ENCODE results near the gene PAK4.
"Not testable (repeated sequence)": the region's sequence is repeated elsewhere in the genome, so short reads cannot be mapped to it uniquely, and the experiment has no call there.

Gene PAK4

GRCh38 chr19:39085392-39085791 lies 40.2 kb upstream of the PAK4 start:
- Histone ChIP-seq H3K4me1 (ENCODE audit: control insufficient read depth, insufficient read depth, low read length) (peaks cover 2% of the 10 kb centered on the region; the same call in 1 of the 2 replicates), H3K9me3 (ENCODE audit: control insufficient read depth, insufficient read depth, low read length) (no peaks in the 10 kb centered on the region), H3K27ac (ENCODE audit: low read length) (no peak overlapping the region), H3K4me3 (ENCODE audit: low read length) (no peak overlapping the region), H3K36me3 (ENCODE audit: control insufficient read depth, insufficient read depth, low read length) (no peaks in the 10 kb centered on the region), H3K27me3 (ENCODE audit: control insufficient read depth, insufficient read depth, low read length) (peaks cover 15% of the 10 kb centered on the region; the same call in 1 of the 2 replicates)
- DNase-seq (ENCODE audit: low read depth, low spot score) = no peak
- WGBS (ENCODE audit: insufficient coverage, insufficient read length) = no CpG with 5 or more reads among the region's 8 CpGs

- H3K4me3 ChIP-seq (ENCODE audit: low read length) = no peak overlapping the region
- H3K36me3 ChIP-seq (ENCODE audit: control insufficient read depth, insufficient read depth, low read length) = no peaks in the 10 kb centered on the region
- peaks cover 2% of the 10 kb centered on the region; the same call in 1 of the 2 replicates for H3K4me1 ChIP-seq (ENCODE audit: control insufficient read depth, insufficient read depth, low read length)
- WGBS (ENCODE audit: insufficient coverage, insufficient read length) = no CpG with 5 or more reads among the region's 4 CpGs
- no peaks in the 10 kb centered on the region for H3K9me3 ChIP-seq (ENCODE audit: control insufficient read depth, insufficient read depth, low read length)
- no peak for DNase-seq (ENCODE audit: low read depth, low spot score)
- H3K27ac ChIP-seq (ENCODE audit: low read length) = no peak overlapping the region
- peaks cover 15% of the 10 kb centered on the region; the same call in 1 of the 2 replicates for H3K27me3 ChIP-seq (ENCODE audit: control insufficient read depth, insufficient read depth, low read length)
Observed at GRCh38 chr19:39086386-39086785, 39.2 kb upstream of the PAK4 start.

DNA sequence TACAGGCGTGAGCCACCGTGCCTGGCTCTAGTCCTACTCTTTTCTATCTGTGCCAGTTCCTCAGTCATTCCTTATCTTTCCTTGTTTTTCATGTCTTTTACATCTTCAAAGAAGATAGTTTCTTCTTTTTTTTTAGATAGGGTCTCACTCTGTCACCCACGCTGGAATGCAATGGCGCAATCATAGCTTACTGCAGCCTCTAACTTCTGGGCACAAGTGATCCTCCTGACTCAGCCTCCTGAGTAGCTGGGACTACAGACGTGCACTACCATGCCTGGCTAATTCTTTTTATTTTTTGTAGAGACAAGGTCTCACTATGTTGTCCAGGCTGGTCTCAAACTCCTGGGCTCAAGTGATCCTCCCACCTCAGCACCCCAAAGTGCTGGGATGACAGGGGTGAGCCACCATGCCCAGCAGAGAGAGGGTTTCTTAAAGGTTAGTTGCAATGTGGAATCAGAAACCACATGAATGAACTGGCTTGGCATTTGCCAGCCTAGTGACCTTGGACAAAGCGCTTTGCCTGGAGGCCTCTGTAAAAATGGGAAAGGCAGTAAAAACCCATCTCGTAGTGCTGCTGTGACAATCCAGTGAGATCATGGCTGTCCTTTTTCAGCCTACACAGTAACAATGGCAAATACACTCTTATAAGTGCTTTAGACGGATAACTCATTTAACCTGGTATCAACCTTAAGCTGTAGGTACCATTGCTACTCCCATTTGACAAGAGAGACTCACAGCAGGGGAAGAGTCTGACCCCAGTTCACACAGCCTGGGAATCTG lies 37.5 kb upstream of the PAK4 start:
- Histone ChIP-seq H3K4me3 (ENCODE audit: low read length) (no peak overlapping the region), H3K36me3 (ENCODE audit: control insufficient read depth, insufficient read depth, low read length) (no peaks in the 10 kb centered on the region), H3K4me1 (ENCODE audit: control insufficient read depth, insufficient read depth, low read length) (peaks cover 2% of the 10 kb centered on the region; the same call in 1 of the 2 replicates), H3K9me3 (ENCODE audit: control insufficient read depth, insufficient read depth, low read length) (no peaks in the 10 kb centered on the region), H3K27me3 (ENCODE audit: control insufficient read depth, insufficient read depth, low read length) (peaks cover 13% of the 10 kb centered on the region; the same call in 1 of the 2 replicates), H3K27ac (ENCODE audit: low read length) (no peak overlapping the region)
- DNase-seq (ENCODE audit: low read depth, low spot score) = no peak
- no CpG with 5 or more reads among the region's 8 CpGs for WGBS (ENCODE audit: insufficient coverage, insufficient read length)

DNA sequence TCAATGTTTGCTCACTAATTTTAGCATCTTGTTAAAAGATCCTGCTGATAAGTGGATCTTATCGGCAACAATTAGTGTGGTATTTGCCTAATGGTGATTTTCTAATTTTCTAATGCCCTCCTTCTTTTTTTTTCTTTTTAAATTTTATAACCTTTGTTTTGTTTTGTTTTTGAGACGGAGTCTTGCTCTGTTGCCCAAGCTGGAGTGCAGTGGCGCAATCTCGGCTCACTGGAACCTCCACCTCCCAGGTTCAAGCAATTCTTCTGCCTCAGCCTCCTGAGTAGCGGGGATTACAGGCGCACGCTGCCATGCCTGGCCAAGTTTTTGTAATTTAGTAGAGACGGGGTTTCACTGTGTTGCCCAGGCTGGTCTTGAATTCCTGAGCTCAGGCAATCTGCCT lies 35.6 kb upstream of the PAK4 start:
- not testable (repeated sequence) for H3K4me3 ChIP-seq (ENCODE audit: low read length); DNase-seq (ENCODE audit: low read depth, low spot score); H3K27ac ChIP-seq (ENCODE audit: low read length); H3K4me1 ChIP-seq (ENCODE audit: control insufficient read depth, insufficient read depth, low read length); H3K9me3 ChIP-seq (ENCODE audit: control insufficient read depth, insufficient read depth, low read length); H3K27me3 ChIP-seq (ENCODE audit: control insufficient read depth, insufficient read depth, low read length); H3K36me3 ChIP-seq (ENCODE audit: control insufficient read depth, insufficient read depth, low read length)
- no CpG with 5 or more reads among the region's 8 CpGs for WGBS (ENCODE audit: insufficient coverage, insufficient read length)

GRCh38 chr19:39090881-39091280 lies 34.7 kb upstream of the PAK4 start:
- no CpG with 5 or more reads among the region's 4 CpGs for WGBS (ENCODE audit: insufficient coverage, insufficient read length)
- no peaks in the 10 kb centered on the region for H3K9me3 ChIP-seq (ENCODE audit: control insufficient read depth, insufficient read depth, low read length)
- DNase-seq (ENCODE audit: low read depth, low spot score) = no peak
- H3K4me1 ChIP-seq (ENCODE audit: control insufficient read depth, insufficient read depth, low read length) = no peaks in the 10 kb centered on the region
- H3K4me3 ChIP-seq (ENCODE audit: low read length) = no peak overlapping the region
- H3K27ac ChIP-seq (ENCODE audit: low read length) = no peak overlapping the region
- no peaks in the 10 kb centered on the region for H3K36me3 ChIP-seq (ENCODE audit: control insufficient read depth, insufficient read depth, low read length)
- no peaks in the 10 kb centered on the region for H3K27me3 ChIP-seq (ENCODE audit: control insufficient read depth, insufficient read depth, low read length)

GRCh38 chr19:39095799-39096540 lies 29.6 kb upstream of the PAK4 start:
- WGBS (ENCODE audit: insufficient coverage, insufficient read length) = no CpG with 5 or more reads among the region's 5 CpGs
- not testable (repeated sequence) for H3K9me3 ChIP-seq (ENCODE audit: control insufficient read depth, insufficient read depth, low read length); H3K36me3 ChIP-seq (ENCODE audit: control insufficient read depth, insufficient read depth, low read length)

GRCh38 chr19:39097299-39097698 lies 28.3 kb upstream of the PAK4 start:
- Histone ChIP-seq H3K4me3 (ENCODE audit: low read length) (no peak overlapping the region), H3K27ac (ENCODE audit: low read length) (no peak overlapping the region), H3K4me1 (ENCODE audit: control insufficient read depth, insufficient read depth, low read length) (no peaks in the 10 kb centered on the region), H3K27me3 (ENCODE audit: control insufficient read depth, insufficient read depth, low read length) (no peaks in the 10 kb centered on the region), H3K36me3 (ENCODE audit: control insufficient read depth, insufficient read depth, low read length) (no peaks in the 10 kb centered on the region; the same call in 1 of the 2 replicates), H3K9me3 (ENCODE audit: control insufficient read depth, insufficient read depth, low read length) (no peaks in the 10 kb centered on the region)
- no peak for DNase-seq (ENCODE audit: low read depth, low spot score)
- WGBS (ENCODE audit: insufficient coverage, insufficient read length) = no CpG with 5 or more reads among the region's 5 CpGs

More at GRCh38 chr19:39095799-39096540, 29.6 kb upstream of the PAK4 start:
- DNase-seq (ENCODE audit: low read depth, low spot score); H3K27ac ChIP-seq (ENCODE audit: low read length); H3K27me3 ChIP-seq (ENCODE audit: control insufficient read depth, insufficient read depth, low read length); H3K4me1 ChIP-seq (ENCODE audit: control insufficient read depth, insufficient read depth, low read length); H3K4me3 ChIP-seq (ENCODE audit: low read length): not testable (repeated sequence)

DNA sequence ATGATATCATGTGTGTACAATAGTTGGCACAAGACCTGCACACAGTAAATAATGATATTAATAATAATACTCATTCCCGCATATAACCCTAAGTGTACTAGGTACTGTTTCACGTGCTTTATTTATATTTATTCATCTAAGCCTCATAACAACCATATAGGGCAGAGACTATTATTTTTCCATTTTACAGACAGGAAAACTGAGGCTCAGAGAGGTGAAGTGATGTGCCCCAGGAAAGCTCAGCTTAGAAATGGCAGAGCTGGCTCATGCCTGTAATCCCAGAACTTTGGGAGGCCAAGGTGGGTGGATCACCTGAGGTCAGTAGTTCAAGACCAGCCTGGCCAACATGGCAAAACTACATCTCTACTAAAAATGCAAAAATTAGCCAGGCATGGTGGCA lies 27.9 kb upstream of the PAK4 start:
- no peak overlapping the region for H3K27ac ChIP-seq (ENCODE audit: low read length)
- no peak overlapping the region for H3K4me3 ChIP-seq (ENCODE audit: low read length)
- no CpG with 5 or more reads among the region's 2 CpGs for WGBS (ENCODE audit: insufficient coverage, insufficient read length)
- DNase-seq (ENCODE audit: low read depth, low spot score) = no peak
- no peaks in the 10 kb centered on the region for H3K27me3 ChIP-seq (ENCODE audit: control insufficient read depth, insufficient read depth, low read length)
- no peaks in the 10 kb centered on the region for H3K9me3 ChIP-seq (ENCODE audit: control insufficient read depth, insufficient read depth, low read length)
- no peaks in the 10 kb centered on the region; the same call in 1 of the 2 replicates for H3K36me3 ChIP-seq (ENCODE audit: control insufficient read depth, insufficient read depth, low read length)
- H3K4me1 ChIP-seq (ENCODE audit: control insufficient read depth, insufficient read depth, low read length) = no peaks in the 10 kb centered on the region

- H3K27me3 ChIP-seq (ENCODE audit: control insufficient read depth, insufficient read depth, low read length) = no peaks in the 10 kb centered on the region
- H3K4me1 ChIP-seq (ENCODE audit: control insufficient read depth, insufficient read depth, low read length) = no peaks in the 10 kb centered on the region
- H3K36me3 ChIP-seq (ENCODE audit: control insufficient read depth, insufficient read depth, low read length) = no peaks in the 10 kb centered on the region; the same call in 1 of the 2 replicates
- H3K9me3 ChIP-seq (ENCODE audit: control insufficient read depth, insufficient read depth, low read length) = no peaks in the 10 kb centered on the region
- no peak for DNase-seq (ENCODE audit: low read depth, low spot score)
- no peak overlapping the region for H3K27ac ChIP-seq (ENCODE audit: low read length)
- peak overlapping the region; percentile 23; the same call in 1 of the 2 replicates for H3K4me3 ChIP-seq (ENCODE audit: low read length)
- no CpG with 5 or more reads among the region's 53 CpGs for WGBS (ENCODE audit: insufficient coverage, insufficient read length)
Observed at GRCh38 chr19:39098365-39099269, 27.0 kb upstream of the PAK4 start.

GRCh38 chr19:39099341-39099740 lies 26.2 kb upstream of the PAK4 start:
- Histone ChIP-seq H3K36me3 (ENCODE audit: control insufficient read depth, insufficient read depth, low read length) (no peaks in the 10 kb centered on the region; the same call in 1 of the 2 replicates), H3K27me3 (ENCODE audit: control insufficient read depth, insufficient read depth, low read length) (no peaks in the 10 kb centered on the region), H3K9me3 (ENCODE audit: control insufficient read depth, insufficient read depth, low read length) (no peaks in the 10 kb centered on the region), H3K27ac (ENCODE audit: low read length) (no peak overlapping the region), H3K4me1 (ENCODE audit: control insufficient read depth, insufficient read depth, low read length) (no peaks in the 10 kb centered on the region), H3K4me3 (ENCODE audit: low read length) (no peak overlapping the region; the same call in 1 of the 2 replicates)
- no CpG with 5 or more reads among the region's 9 CpGs for WGBS (ENCODE audit: insufficient coverage, insufficient read length)
- DNase-seq (ENCODE audit: low read depth, low spot score) = no peak
